Breast epithelium (tissue), 3 donors: Measurements from ENCODE around the gene ACOT9.
"Not testable (repeated sequence)": the region's sequence is repeated elsewhere in the genome, so short reads cannot be mapped to it uniquely, and the experiment has no call there.

Experiments used
- CTCF ChIP-seq, 3 donors: fragments of 450-650 bp; IDR thresholded peaks; one replicate each; pipeline ENCODE4 v1.5.1; 2016 to 2017; ENCODE audit warnings: antibody characterized with exemption in 3 of 3, mild to moderate bottlenecking in 3 of 3, moderate library complexity in 3 of 3
- POLR2A ChIP-seq: fragments of 450-650 bp; IDR thresholded peaks from one replicate; pipeline ENCODE4 v1.6.1; 2016; ENCODE audit warnings: antibody characterized with exemption, mild to moderate bottlenecking, moderate library complexity

- TF ChIP-seq CTCF (IDR thresholded peaks at IDR 0.05); POLR2A: not testable (repeated sequence)
Measured at GRCh38 chrX:23771086-23771485, 28.0 kb upstream of the ACOT9 start.
